Esophagus muscularis mucosa (tissue), 4 donors: ENCODE measurements around the gene PHACTR3. TPM values are rescaled to one million over a fixed set of nuclear protein-coding genes. Genes with fewer than 3 reads are reported as not detected.

Experiments
- DNase-seq: peaks from one replicate; pipeline ENCODE4 v3.0.0-alpha.2; 2017; ENCODE audit errors: extremely low spot score
- H3K27ac ChIP-seq, 4 donors: fragments of 200-600 bp; sonication (generic); replicated peaks in 1 of 4; 1 replicate in 3 of 4; 2 replicates in 1 of 4; pipeline ENCODE4 v1.5.1; 2016 to 2019; ENCODE audit warnings: mild to moderate bottlenecking in 1 of 4
- H3K27me3 ChIP-seq, 4 donors: fragments of 200-600 bp; sonication (generic); one replicate each; pipeline versions ENCODE4 v1.5.1 to v1.6.0; 2016 to 2019
- H3K36me3 ChIP-seq, 4 donors: fragments of 200-600 bp; sonication (generic); one replicate each; pipeline ENCODE4 v1.5.1; 2016 to 2019
- H3K4me1 ChIP-seq, 4 donors: fragments of 200-600 bp; sonication (generic); one replicate each; pipeline ENCODE4 v1.5.1; 2016 to 2019
- H3K4me3 ChIP-seq, 4 donors: fragments of 200-600 bp; sonication (generic); 1 replicate in 2 of 4; 2 replicates in 2 of 4; pipeline ENCODE4 v1.5.1; 2016 to 2019; ENCODE audit warnings: mild to moderate bottlenecking in 4 of 4, moderate library complexity in 1 of 4
- H3K9me3 ChIP-seq, 4 donors: fragments of 200-600 bp; sonication (generic); 1 replicate in 3 of 4; 2 replicates in 1 of 4; pipeline ENCODE4 v1.5.1; 2016 to 2019
- EP300 ChIP-seq: sonication (generic); formaldehyde crosslinking; IDR thresholded peaks from one replicate; pipeline ENCODE4 v1.6.1; 2017; ENCODE audit warnings: antibody characterized with exemption
- POLR2A ChIP-seq: fragments of 450-650 bp; IDR thresholded peaks from one replicate; pipeline ENCODE4 v1.6.1; 2017; ENCODE audit warnings: antibody characterized with exemption, moderate library complexity, mild to moderate bottlenecking, low read depth
- POLR2AphosphoS5 ChIP-seq, 2 donors: sonication (generic); formaldehyde crosslinking; IDR thresholded peaks; one replicate each; pipeline ENCODE4 v1.6.1; 2017; ENCODE audit warnings: antibody characterized with exemption in 2 of 2
- WGBS: methylation state at CpG from one replicate; pipeline ENCODE4 v1.1.5; 2018; 5-methylcytosine and 5-hydroxymethylcytosine counted together
- intact Hi-C: fragments of 100-400 bp; cut with DNase I; formaldehyde crosslinking; loops from one replicate; pipeline ENCODE4 v1.15.1; 2023
- total RNA-seq, 4 donors: library from RNA; depleted of rRNA; stranded (reverse); fragments of >200 nt; gene quantifications; one replicate each; pipeline versions ENCODE4 v1.1.0 to v1.2.1, GENCODE V29; 2016
- TF ChIP-seq, protein P1 (sequence below), 3 experiments: fragments of 200-600 bp in 2 of 3; fragments of 450-650 bp in 1 of 3; sonication (generic) in 2 of 3; IDR thresholded peaks; one replicate each; pipeline ENCODE4 v1.5.1; 2017 to 2019; ENCODE audit warnings: antibody characterized with exemption in 3 of 3, mild to moderate bottlenecking in 2 of 3, moderate library complexity in 1 of 3

The PHACTR3 gene
- total RNA-seq, 4 donors from 2014 or later, result 0.17 to 0.86 (median 0.56) TPM

DNA sequence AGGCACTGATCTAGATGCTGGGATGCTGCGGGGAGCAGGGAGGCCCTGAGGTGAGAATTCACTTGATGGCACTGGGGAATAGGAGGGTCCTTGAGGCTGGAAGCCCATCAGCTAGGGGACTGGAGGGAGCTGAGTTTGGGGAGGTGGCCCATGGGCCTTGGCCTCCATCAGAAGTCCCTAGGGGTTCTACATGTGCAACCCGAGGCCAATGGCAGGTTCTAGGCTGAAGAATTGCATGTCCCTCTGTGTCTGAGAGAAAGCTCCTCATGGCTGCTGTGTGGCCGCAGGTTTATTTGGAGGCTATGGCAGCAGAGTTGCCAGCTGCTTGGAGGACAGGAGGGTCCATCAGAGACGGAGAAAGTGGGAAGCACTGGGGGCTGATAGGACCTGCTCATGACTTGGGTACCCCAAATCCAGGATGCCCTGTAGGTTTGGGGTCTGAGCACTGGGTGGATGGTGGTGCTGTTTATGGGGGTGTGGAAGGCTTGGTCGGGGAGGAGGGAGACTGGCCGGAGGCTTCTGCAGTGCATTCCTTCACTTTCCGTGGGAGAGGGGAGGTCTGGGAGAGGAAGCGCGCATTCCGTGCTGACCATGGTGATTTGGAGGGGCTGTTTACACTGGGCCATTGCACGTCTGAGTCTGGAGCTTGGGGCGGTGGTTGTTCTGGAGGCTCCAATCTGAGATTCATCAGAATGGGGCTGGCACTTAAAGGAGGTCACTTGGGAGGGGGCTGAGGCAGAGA, 24.8 kb upstream of the PHACTR3 start:
- Histone ChIP-seq H3K4me1 (peaks cover 0 to 26% (median 19%) of the 10 kb centered on the region in 4 donors), H3K27ac (no peak overlapping the region), H3K27me3 (peaks cover 0 to 79% (median 18%) of the 10 kb centered on the region in 4 donors), H3K36me3 (no peaks in the 10 kb centered on the region), H3K9me3 (no peaks in the 10 kb centered on the region), H3K4me3 (no peak overlapping the region)
- no peak for DNase-seq
- TF ChIP-seq POLR2A (no peak), EP300 (no peak), POLR2AphosphoS5 (IDR thresholded peaks at IDR 0.05) (no peak)
- TF ChIP-seq, protein P1, sequence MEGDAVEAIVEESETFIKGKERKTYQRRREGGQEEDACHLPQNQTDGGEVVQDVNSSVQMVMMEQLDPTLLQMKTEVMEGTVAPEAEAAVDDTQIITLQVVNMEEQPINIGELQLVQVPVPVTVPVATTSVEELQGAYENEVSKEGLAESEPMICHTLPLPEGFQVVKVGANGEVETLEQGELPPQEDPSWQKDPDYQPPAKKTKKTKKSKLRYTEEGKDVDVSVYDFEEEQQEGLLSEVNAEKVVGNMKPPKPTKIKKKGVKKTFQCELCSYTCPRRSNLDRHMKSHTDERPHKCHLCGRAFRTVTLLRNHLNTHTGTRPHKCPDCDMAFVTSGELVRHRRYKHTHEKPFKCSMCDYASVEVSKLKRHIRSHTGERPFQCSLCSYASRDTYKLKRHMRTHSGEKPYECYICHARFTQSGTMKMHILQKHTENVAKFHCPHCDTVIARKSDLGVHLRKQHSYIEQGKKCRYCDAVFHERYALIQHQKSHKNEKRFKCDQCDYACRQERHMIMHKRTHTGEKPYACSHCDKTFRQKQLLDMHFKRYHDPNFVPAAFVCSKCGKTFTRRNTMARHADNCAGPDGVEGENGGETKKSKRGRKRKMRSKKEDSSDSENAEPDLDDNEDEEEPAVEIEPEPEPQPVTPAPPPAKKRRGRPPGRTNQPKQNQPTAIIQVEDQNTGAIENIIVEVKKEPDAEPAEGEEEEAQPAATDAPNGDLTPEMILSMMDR (IDR thresholded peaks at IDR 0.05), result no peak
- 76% methylated on average over 12 of the region's 12 CpGs for WGBS
- intact Hi-C loops, result no loop called here

DNA sequence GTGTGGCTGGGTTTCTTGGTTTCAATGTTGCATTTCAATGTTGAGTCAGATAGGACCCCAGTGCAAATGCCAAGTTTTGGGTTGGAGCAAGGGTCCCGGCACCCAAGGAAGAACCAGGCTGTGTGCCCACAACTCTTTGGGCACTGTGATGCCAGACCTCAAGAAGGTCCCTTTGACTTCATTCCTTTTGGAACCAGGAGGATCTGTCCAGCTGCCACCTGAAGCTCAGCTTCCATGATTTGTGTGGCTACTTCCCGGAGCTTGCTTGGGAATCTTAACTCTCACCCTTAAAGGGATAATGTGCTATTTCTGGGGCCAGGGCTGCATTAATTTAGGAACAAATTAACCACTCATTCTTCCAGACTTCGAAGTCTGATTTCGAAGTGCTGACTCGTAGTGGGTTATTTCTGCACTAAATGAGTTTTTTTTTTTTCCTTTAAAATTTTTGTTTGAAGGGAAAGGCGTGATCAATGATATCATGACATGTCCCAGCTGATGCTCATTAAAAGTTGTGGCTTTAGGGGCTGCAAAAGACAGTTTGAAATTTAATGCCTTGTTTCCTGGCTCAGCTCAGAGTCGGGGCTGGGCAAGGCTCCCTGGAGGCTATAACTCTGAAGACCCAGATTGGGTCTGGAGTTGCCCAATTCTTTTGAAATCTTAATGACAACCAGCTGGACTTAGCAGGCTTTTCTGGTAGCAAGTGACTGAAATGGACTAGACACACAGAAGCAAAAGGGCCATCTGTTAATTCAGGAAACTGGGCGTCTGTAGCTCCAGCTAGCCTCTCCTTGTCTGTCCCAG, 24.0 kb upstream of the PHACTR3 start:
- no peak overlapping the region for H3K4me3 ChIP-seq
- no peak overlapping the region for H3K27ac ChIP-seq
- H3K9me3 ChIP-seq, result no peaks in the 10 kb centered on the region
- H3K4me1 ChIP-seq, result peaks cover 0 to 26% (median 19%) of the 10 kb centered on the region in 4 donors
- intact Hi-C loops, result no loop called here
- H3K36me3 ChIP-seq, result no peaks in the 10 kb centered on the region
- TF ChIP-seq EP300 (no peak), POLR2AphosphoS5 (IDR thresholded peaks at IDR 0.05) (no peak), POLR2A (no peak)
- TF ChIP-seq, protein P1 (IDR thresholded peaks at IDR 0.05), result no peak
- peaks cover 0 to 71% (median 18%) of the 10 kb centered on the region in 4 donors for H3K27me3 ChIP-seq
- 50% methylated on average over 8 of the region's 8 CpGs for WGBS
- DNase-seq, result no peak

DNA sequence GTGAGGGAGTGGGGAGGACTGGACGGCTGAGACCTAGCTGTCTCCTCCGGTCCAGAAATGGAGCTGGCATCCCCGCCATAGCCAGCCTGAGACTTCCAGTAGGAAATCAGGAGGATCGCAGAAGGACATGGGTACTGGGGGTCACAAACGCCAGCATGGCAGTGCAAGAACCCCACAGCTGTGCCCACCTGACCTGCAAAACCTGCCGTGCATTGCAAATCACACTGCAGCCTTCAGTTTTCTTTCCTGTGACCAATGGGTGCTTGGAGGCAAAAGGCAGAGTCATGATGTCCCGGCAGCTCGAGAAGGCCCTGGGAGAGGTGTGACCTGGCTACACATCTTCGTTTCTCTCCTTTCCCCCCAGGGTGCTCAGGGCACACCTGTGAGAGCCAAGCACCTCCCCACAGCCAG, 23.3 kb upstream of the PHACTR3 start:
- Histone ChIP-seq H3K27me3 (peaks cover 0 to 65% (median 18%) of the 10 kb centered on the region in 4 donors), H3K4me3 (no peak overlapping the region), H3K4me1 (peaks cover 0 to 26% (median 19%) of the 10 kb centered on the region in 4 donors), H3K9me3 (no peaks in the 10 kb centered on the region), H3K36me3 (no peaks in the 10 kb centered on the region), H3K27ac (no peak overlapping the region)
- intact Hi-C loops, result no loop called here
- WGBS, result 78% methylated on average over 9 of the region's 9 CpGs
- no peak for TF ChIP-seq EP300
- TF ChIP-seq, protein P1 (IDR thresholded peaks at IDR 0.05), result no peak
- TF ChIP-seq POLR2AphosphoS5 (IDR thresholded peaks at IDR 0.05), result no peak
- TF ChIP-seq POLR2A, result no peak
- DNase-seq, result no peak

DNA sequence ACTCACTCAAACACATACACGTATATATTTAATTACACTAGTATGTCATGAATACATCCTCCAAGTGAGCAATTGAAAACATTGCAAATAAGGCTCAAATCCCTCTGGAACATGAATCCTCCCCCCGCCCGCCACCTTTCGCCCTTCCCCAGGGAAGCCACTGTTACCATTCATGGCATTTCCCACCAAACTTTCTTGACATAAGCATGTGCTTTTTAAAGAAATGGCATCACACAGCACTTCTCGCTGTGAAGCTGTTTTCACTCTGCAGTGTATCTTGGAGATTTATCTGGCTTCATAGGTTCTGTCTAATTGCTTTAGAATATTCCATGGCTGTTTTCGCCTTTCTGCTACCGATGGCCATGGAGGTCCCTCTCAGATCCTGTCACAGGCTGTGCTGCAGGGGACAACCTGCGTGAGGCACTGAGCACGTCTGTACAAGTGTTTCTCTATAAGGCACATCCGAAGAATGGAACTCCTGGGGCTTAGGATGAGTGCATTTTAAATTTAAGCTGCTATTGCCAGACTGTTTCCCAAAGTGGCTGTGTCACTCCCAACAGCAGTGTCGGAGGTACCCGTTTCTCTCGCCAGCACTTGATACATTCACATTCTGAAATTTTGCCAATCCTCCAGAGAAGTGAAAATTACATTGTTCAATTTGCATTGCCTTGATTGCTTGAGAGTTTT, 22.2 kb upstream of the PHACTR3 start:
- TF ChIP-seq, protein P1 (IDR thresholded peaks at IDR 0.05), result no peak
- no peak for TF ChIP-seq EP300
- no peak for TF ChIP-seq POLR2AphosphoS5 (IDR thresholded peaks at IDR 0.05)
- no peak for TF ChIP-seq POLR2A
- no peak for DNase-seq
- no peaks in the 10 kb centered on the region for H3K36me3 ChIP-seq
- intact Hi-C loops, result no loop called here
- H3K9me3 ChIP-seq, result peaks cover 0 to 1% (median 0%) of the 10 kb centered on the region in 4 donors
- H3K27ac ChIP-seq, result no peak overlapping the region
- H3K4me3 ChIP-seq, result no peak overlapping the region
- 80% methylated on average over 13 of the region's 13 CpGs for WGBS
- H3K27me3 ChIP-seq, result peaks cover 0 to 58% (median 12%) of the 10 kb centered on the region in 4 donors
- H3K4me1 ChIP-seq, result peaks cover 0 to 19% (median 14%) of the 10 kb centered on the region in 4 donors
